Activated effector memory CD4-positive, alpha-beta T cell treated with Interleukin-2 at 50 U/mL for 16 hours (primary cell): Measurements from ENCODE around the gene ZNRF3.
"Not testable (repeated sequence)": the region's sequence is repeated elsewhere in the genome, so short reads cannot be mapped to it uniquely, and the experiment has no call there.

Experiments used
- DNase-seq: peaks from one replicate; pipeline ENCODE4 v3.0.0-alpha.2; 2020

The ZNRF3 gene

DNA sequence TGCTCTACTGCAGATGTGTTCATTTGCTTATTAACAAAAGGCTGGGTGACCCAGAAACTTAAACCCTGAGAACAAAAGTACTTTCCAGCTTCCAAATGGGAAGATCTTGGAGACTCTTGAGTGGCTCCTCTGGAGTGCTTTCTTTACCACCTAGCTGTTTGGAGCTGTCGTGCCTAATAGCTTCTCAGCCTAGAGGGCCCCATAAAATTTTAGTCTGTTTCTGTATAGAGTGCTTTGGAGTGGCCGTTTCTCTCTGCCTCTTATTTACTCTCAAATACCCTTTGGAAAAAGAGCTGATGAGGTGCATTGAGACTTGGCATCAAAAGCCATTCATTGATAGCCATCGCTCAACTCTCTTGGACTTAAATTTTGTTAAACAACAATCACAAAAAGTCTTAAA is 50.7 kb downstream of the ZNRF3 start:
- no peak for DNase-seq

DNA sequence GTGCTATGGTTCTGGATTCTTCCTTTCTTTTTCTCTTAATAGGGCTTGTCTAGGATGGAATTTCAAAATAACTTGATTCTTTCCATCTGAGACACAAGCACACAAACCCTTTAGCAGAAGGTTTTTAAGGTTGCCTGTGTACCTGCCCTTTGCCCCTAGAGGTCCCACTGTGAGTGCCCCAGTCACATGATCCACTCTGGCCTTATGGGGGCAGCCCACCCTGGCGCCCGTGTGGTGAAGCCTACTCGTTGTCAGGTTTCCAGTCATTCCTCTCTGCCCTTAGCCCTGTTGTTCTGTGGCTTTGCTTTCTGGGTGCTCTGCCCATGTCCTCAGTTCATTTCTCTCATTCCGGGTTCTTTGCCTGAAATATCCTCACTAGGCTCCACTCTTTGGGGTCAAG is 51.8 kb downstream of the ZNRF3 start:
- no peak for DNase-seq

DNA sequence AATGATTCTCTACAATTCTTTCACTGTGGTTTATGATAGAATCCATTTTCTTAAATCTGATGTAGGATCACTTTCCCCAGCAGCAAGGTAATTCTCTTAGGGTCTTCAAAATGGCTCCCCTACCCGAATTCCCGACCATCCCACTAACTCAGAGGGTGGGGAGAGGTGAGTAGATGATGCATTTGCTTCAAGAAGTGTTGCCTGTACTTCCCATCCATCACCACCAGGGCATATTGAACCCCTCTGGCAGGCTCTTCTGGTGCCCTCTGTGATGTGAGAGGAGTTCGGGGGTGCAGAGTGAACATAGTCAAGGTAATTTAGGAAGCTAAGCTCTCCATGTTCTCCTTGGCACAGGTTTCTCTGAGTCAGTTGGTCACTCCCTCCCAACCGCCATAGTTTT is 52.3 kb downstream of the ZNRF3 start:
- DNase-seq = no peak

DNA sequence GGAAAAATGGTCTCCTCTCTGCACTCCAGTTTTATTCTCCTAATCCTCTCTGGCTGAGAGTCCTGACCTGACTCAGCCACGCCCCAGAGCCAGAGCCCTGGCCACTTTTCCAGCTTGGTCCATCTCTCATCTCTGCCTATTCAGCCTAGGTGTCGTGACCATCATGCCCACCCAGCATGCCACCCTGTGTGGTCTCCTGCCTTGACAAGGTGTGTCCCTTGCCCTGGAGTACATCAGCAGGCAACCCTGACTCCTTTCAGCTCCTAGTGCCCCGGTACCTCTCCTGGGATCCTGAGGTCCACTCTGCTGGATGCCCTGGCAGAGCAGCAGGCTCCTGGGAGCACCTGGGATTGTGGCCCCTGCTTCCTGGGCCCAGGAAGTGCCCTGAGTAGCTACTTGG is 52.8 kb downstream of the ZNRF3 start:
- no peak for DNase-seq

DNA sequence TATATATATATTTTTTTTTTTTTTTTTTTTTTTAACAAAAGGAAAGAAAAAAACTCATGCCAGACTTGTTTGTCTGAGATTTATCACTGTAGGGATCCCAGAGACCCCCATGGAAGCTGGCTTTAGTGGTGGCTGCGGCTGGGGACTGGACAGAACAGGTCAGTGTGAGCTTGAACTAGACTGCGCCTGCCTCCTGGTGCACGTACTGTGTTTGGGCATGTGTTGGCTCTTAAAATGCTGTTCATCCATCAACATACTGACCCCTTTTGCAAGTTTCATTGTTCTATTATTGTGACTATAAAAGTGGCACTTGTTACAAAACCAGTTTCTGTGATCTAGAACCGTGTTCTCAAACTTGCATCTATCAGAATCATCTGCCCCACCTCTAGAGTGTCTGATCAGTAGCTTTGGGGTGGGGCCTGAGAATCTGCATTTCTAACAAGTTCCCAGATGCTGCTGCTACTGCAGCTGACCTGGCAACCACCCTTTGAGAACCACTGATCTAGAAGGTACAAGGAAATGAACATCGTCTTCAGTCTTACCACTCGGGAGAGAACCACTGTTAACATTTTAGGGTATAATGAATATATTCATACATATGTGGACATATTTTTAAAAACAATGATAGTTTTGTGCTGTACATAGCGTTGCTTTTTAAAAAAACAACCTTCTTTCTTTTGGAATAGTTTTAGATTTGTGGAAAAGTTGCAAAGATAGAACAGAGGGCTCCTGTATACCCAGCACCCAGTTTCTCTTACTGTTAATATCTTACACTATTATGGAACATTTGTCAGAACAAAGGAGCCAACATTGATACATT is 54.0 kb downstream of the ZNRF3 start:
- DNase-seq = no peak

DNA sequence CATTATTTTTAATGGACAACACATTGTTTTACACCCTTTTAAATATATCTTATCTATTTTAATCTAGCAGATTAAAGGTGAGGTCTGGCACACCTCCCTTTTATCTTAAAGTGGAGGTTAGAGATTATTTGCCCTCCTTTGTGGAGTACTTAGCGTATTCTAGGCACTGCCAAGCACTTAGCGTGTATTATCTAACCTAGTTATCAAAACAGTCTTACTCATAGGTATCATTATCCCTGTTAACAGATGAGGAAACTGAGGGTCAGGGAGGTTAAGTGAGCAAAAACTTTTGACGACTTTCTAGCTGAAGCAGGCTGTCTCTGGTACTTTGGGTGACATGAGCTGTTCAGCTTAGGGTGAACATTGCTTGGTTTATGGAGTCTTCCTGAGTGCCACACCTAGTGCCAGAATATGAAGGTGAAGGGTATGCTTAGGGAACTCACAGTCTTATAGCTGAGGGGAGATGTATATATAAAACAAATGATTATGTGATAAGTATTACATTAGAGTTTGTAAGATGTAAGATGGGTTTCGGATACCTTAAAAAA is 55.0 kb downstream of the ZNRF3 start:
- DNase-seq = no peak

DNA sequence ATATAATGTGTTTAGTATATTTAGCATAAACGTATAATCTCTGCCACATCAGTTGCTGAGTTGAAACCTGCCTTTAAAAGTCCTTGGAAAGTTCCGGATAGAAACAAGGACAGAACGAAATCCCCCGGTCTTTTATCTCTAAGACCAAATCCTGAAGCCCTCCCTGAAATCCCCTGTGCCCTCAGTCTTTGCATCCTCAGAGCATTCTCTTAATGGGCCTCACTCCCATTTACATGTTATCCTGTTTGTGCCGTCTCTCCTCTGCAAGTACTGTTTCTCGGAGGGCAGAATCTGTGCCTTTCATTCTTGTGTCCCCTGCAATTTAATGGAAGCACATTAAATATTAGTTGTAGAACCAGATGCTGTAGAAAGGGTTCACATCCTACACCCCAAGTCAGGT is 56.0 kb downstream of the ZNRF3 start:
- DNase-seq = no peak

DNA sequence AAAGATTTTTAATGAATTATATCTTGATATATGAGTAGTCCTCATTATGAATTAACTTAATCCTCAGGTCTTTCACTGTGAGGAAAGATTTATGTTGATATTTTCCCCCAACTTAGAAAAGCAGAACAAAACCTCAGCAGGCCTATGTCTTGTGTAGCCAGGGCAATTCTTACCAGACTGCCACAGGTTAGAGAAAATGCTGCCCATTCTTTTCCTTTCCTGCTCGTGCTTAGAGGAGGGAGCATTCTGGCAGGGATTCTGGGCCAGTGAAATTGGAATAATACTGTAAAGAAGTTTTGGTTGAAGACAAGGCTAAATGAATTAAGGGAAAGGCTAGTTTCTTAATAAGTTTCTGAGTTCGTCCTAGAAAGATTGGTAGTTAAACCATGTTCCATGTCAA is 56.6 kb downstream of the ZNRF3 start:
- no peak for DNase-seq

DNA sequence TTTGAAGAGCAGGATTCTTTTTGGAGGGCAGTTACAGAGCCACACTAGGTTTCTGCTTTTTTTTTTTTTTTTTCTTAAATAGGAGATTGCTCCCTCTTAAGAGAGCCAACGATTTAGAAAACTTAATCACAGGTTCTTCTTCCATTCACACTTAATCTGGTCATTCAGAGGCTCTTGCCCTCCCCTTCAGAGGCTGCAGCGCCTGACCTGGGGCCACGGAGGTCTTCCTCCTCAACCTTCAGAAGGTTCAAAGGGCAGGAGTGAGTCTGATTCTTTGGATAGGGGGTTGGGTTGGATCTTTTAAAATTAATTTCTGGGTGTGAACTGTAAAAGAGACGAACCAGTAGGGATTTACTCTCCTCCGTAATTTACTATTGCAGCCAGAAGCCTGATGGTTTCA is 57.1 kb downstream of the ZNRF3 start:
- DNase-seq = no peak

DNA sequence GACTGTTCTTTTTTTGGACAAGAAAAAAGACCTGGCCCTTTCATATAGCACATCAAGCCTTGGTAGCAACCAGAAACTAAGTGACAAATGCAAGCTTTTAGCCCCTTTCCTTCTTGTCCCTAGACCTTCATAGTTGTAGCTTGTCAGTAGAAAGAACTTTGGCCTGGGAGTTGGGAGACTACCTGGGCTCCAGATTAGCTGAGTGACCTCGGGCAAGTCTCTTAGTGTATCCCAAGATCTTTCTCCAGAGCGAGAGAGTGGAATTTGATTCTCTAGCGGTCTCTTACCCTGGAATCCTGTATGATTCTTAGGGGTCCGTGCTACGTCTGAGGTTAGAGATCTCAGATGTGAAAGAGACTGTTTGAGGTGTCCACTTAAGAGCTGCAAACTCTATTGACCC is 59.0 kb downstream of the ZNRF3 start:
- DNase-seq = no peak

DNA sequence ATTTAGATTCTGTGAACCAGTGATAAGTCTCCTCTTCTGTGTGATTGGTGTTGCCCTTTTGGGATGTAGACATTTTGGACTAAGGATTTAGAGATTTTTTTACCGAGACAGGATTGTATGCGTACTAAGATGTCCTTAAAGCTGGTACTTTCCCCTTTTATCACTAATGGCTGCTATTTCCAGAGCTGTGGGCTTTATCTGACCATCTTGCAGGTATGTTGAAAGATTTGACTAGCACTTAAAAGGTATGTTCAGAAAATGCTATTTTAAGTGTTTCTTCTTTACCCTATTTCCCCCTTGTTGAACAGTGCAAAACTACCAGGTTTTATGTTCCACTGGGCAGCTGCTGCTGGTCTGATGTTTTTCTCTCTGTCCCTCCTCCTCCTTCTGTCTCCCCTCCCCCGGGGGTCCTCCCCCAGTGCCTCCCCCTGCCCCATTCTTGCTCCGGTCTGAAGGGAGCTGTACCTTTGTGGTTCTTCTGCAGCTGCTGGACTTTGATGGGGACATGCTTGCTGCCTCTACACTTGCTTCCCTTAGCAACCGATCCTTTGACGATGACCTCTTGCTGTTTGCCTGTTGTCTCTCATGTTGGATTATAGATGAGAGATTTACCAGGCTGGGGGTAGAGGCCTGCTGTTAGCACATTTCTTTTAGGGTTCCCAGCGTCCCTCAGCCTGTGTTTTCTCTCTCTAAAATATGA is 59.6 kb downstream of the ZNRF3 start:
- no peak for DNase-seq

DNA sequence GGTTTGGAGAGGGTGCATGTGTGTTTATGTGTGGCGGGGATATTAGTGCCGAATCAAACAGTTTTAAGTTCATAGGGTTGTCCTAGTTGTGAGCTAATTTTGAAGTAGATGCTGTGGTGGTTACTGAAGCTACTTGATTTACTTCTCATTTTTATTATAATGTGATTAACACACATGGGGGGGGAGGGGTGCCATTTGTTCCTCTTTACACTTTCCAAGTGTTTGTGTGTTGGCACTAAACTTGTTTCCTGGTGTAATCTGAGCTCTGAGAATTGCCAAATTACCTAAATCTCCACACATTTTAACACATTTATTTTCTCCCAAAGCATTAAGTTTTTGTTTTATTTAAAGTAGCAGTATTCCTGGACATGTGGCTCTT is 60.1 kb downstream of the ZNRF3 start:
- DNase-seq = no peak

DNA sequence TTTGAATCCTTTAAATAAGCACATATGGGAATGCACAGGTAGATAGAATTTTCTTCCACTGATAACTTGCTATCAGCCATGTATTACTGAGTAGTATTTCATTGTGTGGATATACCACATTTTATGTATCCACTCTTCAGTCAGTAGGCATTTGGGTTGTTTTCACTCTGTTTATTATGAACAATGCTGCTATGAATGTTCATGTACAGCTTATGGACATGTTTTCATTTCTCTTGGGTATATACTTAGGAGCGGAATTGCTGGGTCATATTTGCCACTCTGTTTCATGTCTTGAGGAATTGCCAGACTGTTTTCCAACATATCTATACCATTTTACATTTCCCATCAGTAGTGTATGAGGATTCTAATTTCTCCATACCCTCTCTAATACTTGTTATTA is 63.8 kb downstream of the ZNRF3 start:
- DNase-seq = no peak

DNA sequence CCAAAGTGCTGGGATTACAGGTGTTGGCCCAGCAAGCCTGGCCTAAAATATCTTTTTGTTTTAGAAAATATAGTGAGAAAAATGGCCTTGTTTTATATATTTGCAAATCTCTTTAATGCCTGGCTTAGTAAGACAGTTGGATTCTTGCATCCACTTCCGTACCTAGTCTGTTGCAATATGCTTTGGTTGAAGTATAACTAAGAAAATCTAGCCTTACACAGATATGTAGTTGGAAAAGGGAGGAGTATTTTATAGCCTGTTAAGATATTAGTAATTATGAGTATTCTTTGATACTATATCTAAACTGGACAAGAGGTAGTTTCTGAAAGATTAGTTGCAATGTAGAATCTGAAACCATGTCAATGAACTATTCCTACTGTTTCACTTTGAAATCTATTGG is 65.1 kb downstream of the ZNRF3 start:
- DNase-seq = no peak

DNA sequence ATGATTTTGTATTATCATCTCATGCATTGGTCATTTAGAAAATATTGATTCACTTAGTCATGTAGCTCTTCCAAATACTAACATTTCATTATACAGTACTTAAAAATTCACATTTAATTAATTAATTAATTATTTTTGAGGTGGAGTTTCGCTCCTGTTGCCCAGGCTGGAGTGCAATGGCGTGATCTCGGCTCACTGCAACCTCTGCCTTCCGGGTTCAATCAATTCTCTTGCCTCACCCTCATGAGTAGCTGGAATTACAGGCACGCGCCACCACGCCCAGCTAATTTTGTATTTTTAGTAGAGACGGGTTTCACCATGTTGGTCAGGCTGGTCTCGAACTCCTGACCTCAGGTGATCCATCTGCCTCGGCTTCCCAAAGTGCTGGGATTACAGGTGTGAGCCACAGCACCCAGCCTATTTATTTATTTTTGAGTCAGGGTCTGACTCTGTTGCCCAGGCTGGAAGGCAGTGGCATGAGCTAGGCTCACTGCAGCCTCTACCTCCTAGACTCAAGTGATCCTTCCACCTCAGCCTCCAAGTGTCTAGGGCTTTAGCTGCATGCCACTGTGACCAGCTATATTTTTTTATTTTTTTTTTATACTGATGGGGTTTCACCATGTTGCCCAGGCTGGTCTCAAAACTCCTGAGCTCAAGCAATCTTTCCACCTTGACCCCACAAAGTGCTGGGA is 65.6 kb downstream of the ZNRF3 start:
- DNase-seq = not testable (repeated sequence)

DNA sequence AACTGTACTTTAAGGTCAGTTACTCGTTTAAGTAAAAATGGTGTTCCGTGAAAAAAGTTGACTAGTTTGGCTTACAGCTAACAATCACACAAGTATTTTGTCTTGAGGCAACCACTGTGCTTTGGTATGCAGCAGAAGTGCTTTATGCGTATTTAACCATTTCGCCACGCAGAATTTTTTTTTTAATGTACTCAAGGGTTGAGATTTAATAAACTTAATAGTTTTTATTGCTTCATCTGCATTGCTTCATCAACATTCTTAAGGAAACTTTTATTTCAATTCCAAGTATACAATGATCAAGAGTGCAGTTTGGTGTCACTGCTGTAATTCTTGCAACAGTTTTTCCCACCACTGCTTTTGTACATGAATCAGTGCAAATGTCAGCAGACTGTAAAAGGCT is 66.4 kb downstream of the ZNRF3 start:
- no peak for DNase-seq

DNA sequence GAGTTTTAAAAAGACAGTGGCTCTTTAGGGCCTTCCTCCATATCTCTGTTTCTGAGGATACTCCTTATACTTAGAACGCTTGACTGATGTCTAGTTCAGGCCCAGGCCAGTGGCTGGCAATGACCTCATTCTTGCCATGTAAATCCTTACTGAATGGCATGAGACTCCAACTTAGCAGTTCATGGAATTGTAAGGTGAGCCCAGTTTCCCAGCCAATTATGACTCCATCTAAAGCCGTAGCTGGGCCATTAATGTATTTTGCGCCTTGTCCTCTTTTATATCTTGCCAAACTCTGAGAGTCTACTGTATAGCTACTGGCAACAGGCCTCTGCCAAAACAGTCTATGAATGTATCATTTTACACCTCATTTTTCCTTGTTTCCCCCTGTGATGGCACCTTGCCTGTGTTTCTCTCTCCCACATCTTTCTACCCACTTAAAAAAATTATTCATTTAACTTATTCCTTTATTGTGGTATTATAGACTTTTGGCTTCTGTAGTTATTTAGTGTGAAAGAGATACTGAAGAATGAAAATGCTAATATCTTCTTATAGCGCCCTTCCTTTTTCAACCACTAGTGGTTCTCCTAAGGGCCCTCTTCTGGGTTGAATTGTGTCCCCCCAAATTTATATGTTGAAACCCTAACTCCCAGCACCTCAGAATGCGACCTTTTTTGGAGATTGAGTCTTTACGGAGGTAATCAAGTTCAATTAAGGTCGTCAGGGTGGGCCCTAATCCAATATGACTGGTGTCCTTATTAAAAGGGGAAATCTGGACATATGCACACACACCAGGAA is 67.4 kb downstream of the ZNRF3 start:
- DNase-seq = no peak

DNA sequence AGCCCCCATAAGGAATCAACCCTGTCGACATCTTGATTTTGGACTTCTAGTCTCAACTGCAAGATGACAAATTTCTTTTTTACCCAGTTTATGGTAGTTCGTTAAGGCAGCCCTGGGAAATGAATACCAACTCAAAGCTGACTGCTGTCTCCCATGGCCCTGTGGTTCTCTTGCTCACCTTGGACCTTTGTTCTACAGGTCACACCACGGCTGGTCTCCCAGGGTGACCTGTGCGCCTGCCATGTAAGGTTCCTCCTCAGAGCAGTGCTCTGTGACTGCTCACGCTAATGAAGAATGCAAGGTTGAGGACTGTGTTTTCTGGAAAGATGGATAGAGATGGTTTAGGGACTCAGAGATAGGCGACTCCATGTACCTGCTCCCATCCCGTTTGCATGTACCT is 68.2 kb downstream of the ZNRF3 start:
- no peak for DNase-seq

DNA sequence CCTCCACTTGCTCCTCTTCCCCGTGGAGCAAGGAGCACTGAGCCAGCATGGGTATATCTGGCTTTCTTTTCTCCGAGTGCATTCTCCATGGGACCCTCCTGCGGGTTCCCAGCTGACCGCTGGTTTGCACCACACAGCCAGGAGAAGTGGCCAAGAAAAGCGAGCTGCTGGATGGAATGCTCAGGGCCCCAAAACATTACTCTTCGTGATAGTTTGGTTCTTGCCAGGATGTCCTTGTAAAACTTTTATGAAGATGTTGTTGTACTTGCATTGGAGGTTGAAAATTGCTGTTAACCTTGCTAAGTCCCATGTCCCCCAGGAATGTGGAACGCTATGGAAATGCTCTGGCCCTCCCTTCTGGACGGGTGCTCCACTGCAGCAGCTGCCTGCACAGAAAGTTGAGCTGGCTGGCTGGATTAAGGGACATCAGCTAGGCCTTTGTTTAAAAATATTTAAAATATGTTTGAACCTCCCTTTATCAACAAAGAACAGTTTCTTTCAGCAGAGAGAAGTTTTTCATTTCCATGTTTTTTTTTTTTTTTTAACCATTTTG is 68.7 kb downstream of the ZNRF3 start:
- DNase-seq = no peak

DNA sequence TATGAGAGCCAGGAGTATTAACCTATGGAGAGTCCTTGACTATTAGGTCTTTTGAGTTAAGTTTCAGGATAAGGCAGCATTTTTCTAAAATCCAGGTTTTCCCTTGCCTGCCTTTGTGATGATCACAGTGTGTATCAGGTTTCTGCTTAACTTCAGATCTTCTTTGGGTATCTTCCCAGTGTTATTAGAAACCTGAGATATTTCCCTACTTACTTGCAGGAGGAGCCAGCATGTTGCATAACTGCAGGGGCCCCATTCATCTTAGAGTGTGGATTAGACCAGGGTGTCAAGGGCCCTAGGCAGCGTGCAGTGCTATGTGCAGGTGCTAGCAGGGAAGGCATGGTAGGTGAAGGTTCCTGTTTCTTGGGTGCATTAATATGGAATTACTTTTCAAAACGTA is 69.5 kb downstream of the ZNRF3 start:
- no peak for DNase-seq

DNA sequence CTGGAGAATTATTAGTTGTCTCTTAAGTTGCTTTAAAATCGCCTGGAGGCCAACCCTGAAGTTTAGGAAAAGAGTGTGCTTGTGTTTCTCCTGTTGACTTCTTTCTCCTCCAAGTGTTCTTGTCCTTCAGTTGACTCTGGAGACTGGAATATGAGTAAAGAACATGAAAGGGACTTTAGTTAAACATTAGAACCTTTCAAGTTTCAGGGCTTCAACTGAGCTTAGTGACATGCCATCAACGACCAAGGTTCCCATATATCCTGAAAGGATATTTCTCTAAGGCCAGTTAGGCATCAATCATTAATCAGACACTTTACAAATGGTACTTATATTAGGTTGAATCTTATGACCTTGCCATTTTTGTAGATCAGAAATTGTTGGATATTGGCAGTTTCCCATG is 70.0 kb downstream of the ZNRF3 start:
- DNase-seq = no peak

DNA sequence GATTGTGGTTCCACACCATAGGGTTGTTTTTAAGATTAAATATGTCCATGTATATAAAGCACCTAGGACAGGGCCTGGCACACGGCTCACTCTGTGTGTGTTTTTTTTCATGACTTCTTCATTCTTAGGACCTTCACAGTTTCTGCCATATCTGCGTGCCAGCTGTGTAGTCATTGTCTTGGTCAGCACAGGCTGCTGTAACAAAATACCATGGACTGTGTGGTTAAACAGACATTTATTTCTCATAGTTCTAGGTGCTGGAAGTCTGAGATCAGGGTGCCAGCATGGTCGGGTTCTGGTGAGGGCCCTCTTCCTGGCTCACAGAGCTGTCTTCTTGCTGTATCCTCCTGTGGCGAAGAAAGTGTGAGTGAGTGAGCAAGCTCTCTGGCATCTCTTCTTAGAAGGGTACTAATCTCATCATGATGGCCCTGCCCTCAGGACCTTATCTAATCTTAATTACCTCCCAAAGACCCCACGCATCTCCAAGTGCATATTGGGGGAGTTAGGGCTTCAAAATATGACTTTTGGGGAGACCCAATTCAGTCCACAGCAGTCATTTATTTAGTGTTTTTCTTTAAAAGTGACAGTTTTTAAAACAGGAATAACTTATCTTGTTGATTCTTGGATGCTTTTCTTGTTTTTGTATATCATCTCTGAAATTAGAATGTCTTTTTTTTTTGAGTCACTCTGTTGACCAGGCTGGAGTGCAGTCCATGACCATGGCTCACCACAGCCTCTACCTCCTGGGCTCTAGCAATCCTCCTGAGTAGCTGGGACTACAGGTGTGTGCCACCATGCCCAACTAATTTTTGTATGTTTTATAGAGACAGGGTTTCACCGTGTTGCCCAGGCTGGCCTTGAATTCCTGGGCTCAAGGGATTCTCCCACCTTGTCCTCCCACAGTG is 70.9 kb downstream of the ZNRF3 start:
- DNase-seq = no peak
